ENCODE data around the gene UNC119B.
A peak's percentile ranks its signal among the peaks of the same experiment; 100 is the strongest.
"Not testable (repeated sequence)": the region's sequence is repeated elsewhere in the genome, so short reads cannot be mapped to it uniquely, and the experiment has no call there.

The UNC119B gene

DNA sequence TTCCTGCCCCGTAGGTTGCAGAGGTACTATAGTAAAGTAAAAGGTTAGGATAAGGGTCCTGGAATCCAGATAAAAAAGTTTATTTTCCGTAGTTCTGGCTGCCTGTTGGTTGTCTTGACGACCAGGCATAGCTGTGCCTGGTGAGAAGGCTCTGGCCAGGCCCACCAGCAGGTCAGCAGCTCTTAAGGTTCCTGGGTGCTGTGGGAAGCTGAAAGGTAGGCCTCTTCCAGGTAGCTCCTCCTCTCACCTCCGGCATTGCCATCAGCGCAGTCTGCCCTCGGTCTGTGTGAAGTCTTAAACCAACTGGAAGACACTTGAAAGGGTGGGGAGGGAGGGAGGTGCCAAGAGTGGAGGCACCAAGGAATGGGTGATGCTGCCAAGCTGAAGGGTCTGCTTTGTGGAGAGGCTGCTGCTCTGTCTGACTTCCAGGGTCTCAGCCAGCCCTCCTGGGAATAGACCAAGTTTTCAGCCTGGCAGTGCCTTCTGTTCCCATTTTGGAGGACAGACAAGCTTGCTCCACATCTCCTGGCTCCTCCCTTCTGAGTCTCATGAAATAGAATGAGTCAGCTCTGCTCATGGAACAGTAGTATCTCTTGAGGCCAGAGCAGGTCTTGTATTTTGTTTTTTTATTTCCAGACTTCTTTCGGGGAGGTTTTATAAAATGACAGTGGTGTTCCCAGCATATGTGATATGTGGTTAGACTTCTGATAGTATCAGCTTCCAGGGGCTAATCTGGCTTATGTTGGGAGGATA, 10.2 kb downstream of the UNC119B start:
- DNase-seq, result peak; percentile 95

DNA sequence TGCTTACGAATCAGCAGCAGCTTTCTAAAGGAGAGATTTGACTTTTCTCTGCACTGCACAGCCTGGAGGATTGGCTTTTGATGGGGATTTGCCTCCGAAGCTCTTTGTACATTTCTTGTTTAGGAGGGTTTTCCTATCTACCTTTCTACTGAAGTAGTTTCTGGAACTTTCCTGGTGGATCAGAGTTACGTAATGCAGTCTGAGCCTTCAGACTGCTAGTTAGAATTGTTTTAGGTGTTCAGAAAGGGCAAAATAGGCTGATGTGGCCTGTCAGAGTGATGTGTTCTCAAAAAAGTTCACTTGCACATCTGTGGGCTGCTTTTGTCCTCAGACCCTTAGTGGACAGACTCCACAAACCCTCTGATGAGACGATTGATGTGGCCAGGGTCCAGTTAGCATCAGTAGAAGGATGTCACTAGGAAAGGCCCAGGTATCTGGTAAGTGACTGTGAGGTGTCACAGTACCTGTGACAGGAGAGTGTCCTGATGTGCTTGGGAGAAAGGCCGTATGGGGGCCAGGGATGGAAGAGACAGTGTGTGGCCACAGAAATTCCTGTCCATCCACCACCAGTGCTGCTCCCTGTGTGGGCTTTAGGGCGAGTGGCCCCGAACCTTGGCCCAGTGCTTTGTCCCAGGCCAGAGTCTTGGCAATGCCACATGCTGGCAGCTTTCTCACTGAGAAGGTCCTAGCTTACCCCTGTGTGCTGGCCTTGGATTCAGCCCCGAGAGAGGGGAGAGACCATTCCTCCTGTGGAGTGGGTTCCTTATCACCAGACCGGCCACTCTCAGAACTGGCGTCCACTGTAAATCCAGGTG, 10.9 kb downstream of the UNC119B start:
- no peak for DNase-seq

DNA sequence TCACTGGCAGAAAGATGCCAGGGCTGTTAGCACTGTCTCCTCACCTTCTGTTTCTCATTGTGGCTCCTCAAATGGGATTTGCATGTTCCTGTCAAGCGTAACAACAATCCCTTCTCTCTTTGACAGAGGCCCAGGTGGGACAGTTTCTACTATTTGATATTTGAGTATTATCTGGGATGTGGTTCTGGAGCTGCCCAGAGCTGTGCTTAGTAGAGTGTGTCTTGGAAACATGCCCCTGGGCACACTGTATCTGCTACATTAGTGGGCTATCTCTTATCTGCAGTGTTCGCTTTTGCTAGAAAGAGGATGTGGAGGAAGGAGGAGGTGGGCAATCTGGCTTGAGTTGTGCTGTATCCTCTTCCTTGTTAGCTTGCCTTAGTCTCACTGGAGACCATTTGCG, 11.6 kb downstream of the UNC119B start:
- DNase-seq, result peak; percentile 65

DNA sequence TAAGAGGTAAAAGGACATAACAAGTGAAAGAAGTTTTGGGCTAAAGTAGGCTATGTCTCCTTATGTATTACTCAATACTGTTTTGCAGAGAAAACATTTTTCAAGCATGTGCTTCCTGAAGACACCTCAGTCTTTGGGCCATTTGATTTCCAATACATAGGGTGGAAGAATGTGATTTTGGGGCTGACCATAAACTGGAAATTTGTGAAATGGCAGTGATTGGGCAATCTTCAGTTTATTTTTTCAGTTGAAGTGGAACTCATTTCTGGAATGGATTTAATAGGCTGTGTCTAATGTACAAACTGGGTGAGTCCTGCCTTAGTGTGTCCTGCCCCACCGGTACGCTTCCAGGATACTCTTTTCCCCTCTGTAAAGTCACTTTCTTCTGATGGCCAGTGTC, 12.5 kb downstream of the UNC119B start:
- no peak for DNase-seq

DNA sequence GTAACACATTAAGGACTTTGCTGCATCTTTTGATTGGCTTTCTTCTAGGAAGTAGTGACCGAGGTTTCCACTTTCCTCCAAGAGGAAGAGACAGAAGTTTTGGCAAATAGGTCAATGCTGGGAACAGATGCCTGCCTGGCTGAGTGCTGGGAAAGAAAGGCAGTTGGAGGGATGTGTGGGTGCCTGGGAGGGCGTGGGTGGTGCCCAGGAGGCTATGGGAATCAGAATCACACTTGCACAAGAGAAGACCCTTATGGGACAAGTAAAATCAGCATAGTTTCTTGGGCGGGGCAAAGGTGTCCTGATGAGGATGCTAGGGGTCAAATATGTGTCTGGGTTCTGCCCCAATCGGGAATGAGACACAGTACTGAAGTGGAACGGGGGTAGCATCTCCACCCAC, 14.5 kb downstream of the UNC119B start:
- DNase-seq, result no peak

DNA sequence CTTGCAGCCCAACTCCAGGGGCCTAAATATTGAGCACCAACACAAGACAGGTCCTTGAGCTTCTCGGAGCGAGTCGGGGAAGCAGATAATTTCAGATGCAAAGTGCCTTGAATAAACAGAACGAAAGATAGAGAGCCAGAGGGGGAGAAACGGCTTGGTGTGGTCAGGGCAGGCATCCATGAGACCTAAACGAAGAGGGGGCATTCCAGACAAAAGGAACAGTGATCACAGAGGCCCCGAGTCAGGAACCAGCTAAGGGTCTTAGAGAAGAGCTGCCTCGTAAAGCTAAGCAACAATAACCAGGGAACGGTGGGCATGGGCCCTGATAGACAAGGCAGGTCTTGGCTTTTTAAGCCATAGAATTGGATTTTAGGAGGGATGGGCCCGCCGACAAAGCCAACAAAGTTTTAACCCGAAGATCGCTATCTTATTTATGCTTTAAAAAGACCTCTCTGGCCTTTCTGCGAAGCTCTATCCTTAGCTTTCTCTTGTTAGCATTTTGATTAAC, 14.9 kb downstream of the UNC119B start:
- no peak for DNase-seq

DNA sequence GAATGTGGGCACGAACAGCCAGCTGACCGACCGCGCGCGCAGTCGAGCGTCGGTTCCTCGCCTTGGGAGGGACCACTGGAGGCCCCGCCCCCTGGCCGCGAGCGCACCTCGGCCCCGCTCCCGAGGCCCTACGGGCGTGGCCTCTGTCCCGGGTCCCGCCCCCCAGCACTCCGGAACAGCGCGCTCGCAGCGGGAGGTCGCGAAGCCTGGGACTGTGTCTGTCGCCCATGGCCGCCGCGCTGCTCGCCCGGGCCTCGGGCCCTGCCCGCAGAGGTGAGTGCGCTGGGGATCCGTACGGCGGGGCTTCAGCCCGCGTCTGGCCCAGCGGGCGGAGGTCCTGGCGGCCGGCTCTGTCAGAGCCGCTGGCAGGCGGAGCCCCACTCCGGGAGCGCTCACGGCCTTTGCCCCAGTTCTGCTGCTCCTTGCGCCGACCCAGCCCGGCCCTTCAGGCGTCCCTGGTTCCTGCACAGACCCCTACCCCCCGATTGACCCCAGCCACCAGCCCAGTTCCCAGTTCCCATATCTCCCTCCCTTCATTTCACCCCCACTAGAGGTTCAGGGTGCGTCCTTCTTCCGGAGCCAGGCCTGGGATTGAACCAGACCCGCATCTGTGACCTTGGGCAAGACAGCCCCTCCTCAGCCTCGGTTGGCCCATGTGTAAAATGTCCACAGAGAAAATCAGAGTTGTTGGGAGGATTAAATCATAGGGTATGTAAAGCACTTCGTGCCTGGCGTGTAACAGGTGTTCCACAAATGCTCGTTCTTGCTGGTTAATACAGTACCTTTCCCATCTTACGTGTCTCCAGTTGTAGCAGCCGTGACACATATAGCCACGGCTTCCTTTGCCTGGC, 15.6 kb downstream of the UNC119B start, which contains the start of gene ACADS:
Gene ACADS (plus strand): TSS at position 168 of the 851 bp plus-strand sequence. CDS start 60 bp downstream, at position 228.
- DNase-seq, result peak; percentile 95

DNA sequence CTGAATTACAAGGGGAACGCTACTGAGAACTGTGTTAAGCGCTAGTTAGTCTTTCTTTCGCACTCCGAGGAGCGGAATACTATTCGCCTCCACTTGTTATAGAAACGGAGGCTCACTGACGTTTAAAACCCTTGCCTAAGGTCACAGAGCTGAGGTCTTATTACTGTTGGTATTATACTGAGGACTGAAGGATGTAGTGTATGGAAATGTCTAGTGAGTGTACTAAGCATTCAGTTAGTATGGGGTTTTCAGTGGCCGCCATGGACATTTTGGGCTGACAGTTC, 16.2 kb downstream of the UNC119B start:
- DNase-seq, result no peak

DNA sequence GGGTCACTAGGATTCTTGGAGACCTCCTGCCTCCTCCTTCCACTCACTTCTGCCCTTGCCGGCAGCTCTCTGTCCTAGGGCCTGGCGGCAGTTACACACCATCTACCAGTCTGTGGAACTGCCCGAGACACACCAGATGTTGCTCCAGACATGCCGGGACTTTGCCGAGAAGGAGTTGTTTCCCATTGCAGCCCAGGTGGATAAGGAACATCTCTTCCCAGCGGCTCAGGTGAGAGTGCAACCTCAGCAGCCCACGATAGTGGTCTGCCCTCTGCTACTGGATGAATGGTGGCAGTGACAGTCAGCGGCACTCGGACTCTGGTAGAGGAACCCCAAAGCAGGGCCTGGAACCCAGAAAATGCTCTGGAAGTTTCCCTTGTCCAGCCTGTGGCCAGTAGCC, 16.7 kb downstream of the UNC119B start:
- DNase-seq, result no peak

DNA sequence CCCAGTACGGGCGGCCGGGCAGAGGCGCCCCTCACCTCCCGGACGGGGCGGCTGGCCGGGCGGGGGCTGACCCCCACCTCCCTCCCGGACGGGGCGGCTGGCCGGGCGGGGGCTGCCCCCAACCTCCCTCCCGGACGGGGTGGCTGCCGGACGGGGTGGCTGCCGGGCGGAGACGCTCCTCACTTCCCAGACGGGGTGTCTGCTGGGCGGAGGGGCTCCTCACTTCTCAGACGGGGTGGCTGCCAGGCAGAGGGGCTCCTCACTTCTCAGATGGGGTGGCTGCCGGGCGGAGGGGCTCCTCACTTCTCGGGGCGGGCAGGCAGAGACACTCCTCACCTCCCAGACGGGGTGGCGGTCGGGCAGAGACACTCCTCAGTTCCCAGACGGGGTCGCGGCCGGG, 21.9 kb downstream of the UNC119B start:
- not testable (repeated sequence) for DNase-seq

DNA sequence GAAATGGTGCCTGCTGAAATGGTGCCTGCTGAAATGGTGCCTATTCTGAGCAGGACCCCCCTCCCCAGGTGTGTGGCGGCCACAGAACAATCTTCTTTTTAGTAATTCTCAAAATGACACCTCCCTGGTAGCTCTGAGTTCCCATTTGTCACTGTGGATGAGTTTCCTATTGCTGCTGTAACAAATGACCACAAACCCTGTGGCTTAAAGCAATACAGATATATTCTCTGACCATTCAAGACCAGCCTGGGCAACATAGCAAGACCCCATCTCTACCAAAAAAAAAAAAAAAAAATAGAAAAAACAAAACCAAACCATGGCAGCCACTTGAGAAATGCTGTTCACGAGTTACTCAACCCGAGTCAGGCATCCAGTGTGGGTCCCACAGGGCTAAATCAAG, 23.3 kb downstream of the UNC119B start:
- DNase-seq, result no peak

DNA sequence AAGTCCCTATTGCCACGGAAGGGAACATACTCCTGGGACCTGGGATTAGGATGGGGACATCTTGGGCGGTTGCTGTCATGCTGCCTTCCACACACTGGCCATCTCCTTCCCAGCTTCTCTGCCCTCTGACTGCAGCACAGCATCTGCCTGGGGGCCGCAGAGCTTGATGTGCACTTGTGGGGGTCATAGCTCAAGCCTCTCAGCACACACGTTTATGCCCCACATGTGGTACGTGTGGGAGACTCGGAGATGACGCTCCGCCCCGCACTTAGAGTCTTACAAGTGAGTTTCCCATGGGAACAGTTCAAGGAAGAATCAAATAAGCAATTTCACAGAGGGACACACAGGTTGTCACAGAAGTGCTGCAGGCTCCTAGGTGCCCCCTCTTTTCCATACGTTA, 24.0 kb downstream of the UNC119B start:
- no peak for DNase-seq

DNA sequence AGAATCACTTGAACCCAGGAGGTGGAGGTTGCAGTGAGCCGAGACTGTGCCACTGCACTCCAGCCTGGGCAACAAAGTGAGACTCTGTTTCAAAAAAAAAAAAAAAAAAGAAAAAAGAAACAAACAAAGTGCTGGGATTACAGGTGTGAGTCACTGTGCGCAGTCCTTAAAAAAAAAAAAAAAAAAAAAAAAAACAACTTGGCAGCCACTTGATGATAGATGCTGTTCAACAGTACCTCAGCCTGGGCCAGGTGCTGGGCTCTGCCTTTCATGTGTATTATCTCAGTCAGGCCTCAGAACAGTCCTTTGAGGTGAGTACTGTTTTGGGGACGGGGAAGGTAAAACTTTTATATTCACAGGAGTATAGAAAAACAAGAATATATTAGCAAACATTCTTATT, 24.9 kb downstream of the UNC119B start:
- DNase-seq, result no peak

DNA sequence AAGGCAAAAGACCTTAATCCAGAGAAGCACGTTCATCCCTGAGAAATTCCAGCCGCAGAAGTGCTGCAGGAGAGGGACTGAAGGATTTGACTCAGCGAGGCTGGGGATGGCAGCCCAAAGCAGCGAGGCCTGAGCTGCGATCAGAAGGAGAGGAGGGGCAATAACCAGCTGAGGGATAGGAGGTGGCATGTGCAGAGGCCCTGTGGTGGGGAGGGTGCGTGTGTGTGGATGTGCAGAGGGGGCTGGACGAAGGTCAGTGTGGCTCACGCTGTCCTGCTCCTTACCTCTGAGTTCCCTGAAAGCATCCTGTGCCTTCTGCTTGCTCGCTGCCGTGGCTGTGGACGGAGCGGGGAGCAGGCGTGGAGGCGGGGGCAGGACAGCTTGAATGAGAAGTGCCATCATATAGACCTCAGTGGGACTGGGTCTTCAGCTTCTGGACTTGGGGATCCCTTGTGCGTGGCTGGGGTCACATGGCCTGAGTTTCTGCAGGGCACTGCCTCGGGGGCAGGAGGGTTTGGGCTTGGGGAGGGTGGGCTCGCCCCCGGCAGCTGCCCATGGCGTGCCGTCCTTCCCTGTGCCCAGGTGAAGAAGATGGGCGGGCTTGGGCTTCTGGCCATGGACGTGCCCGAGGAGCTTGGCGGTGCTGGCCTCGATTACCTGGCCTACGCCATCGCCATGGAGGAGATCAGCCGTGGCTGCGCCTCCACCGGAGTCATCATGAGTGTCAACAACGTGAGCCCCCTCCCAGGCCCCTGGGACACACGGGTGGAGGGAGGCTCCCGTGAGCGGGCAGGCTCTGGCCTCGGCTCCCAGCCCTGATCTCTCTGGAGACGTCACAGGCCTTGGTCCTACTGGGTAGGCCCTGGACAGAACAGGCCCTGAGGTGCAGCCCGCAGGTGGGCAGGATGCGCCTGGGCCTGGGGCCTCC, 26.4 kb downstream of the UNC119B start:
- no peak for DNase-seq

DNA sequence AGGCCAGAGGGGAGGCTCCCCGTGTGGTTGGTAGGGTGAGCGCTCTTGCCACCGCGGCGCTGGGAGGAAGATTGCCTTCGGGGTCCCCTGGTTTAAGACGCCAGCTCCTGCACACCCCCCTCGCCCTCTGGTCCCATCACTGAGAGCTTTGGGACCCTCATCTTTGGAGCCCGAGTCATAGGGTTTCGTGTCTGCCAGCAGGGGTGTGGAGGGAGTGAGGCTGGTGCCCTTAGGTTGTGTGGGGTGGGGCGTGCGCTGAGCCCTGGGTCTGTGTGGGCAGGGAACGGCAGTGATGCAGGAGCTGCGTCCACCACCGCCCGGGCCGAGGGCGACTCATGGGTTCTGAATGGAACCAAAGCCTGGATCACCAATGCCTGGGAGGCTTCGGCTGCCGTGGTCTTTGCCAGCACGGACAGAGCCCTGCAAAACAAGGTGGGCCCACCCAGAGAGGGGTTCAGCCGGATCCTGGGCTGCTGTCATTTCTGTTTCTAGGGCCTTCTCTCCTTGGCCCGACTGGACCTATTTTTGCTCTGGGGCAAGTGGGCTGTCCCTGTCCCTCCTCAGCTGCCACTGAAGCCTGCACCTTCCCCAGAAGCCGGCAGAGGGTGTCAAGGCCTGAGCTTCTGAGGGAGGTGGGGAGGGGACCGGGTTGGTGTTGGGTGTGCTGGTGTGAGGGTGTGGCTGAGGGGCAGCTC, 27.4 kb downstream of the UNC119B start:
- no peak for DNase-seq

DNA sequence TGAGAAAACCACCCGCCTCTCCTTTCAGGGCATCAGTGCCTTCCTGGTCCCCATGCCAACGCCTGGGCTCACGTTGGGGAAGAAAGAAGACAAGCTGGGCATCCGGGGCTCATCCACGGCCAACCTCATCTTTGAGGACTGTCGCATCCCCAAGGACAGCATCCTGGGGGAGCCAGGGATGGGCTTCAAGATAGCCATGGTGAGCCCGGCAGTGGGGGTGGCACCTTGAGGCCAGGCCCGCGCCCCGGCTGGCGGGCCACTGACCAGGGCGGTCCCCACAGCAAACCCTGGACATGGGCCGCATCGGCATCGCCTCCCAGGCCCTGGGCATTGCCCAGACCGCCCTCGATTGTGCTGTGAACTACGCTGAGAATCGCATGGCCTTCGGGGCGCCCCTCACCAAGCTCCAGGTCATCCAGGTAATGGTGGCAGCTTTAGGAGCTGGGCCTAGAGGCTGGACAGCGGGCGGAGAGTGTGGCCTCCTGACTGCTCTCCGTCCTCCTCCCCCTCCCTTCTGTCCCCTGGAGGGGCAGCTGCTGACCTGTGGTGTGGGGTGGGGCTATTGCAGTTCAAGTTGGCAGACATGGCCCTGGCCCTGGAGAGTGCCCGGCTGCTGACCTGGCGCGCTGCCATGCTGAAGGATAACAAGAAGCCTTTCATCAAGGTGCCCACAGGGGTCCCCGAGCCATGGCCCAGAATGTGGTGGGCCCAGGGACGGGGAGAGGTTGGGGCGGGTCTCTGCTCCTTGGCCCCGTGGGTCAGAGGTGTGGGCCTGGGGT, 28.2 kb downstream of the UNC119B start:
- no peak for DNase-seq

DNA sequence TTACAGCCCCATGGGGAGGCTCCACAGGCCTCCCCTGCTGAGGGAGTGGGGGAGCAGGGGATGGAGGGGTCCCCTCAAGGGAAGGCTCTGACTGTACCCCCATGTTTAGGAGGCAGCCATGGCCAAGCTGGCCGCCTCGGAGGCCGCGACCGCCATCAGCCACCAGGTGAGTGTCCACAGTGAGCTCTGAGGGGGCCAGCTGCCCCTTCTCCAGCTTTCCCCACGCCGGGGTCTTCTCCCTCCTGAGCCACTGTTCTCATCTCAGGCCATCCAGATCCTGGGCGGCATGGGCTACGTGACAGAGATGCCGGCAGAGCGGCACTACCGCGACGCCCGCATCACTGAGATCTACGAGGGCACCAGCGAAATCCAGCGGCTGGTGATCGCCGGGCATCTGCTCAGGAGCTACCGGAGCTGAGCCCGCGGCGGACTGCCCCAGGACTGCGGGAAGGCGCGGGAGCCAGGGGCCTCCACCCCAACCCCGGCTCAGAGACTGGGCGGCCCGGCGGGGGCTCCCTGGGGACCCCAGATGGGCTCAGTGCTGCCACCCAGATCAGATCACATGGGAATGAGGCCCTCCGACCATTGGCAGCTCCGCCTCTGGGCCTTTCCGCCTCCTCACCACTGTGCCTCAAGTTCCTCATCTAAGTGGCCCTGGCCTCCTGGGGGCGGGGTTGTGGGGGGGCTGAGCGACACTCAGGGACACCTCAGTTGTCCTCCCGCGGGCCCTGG, 28.9 kb downstream of the UNC119B start:
- no peak for DNase-seq

DNA sequence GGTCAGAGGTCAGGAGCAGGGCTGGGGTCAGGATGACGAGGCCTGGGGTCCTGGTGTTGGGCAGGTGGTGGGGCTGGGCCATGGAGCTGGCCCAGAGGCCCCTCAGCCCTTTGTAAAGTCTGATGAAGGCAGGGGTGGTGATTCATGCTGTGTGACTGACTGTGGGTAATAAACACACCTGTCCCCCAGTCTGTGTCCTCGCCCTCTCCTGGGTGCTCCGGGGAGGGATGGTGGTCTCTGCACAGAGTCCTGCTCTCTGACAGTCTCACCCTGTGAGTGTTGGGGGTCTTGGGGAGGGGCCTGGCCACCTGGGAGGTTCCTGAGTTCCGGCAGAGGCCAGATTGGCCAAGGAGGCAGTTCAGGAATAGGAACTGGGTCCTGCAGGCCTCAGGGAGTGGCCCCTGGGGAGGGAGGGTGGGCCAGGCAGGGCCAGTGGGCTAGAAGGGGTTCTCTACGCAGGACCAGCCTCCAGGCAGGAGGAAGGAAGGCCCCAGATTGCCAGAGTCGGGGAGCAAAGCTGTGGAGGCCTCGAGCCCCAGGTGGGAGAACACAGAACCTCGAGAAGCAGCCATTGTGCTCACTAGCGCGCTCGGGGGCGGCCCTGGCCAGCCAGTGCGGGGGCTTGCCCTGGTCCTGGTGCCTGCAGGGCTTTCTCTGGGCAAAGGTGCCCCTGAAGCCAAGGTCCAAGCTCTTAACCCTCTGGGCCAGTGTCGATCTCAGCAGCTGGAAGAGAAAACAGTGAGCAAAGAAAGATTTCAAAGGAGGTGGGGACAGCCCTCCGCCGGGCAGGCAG, 29.8 kb downstream of the UNC119B start:
- no peak for DNase-seq

DNA sequence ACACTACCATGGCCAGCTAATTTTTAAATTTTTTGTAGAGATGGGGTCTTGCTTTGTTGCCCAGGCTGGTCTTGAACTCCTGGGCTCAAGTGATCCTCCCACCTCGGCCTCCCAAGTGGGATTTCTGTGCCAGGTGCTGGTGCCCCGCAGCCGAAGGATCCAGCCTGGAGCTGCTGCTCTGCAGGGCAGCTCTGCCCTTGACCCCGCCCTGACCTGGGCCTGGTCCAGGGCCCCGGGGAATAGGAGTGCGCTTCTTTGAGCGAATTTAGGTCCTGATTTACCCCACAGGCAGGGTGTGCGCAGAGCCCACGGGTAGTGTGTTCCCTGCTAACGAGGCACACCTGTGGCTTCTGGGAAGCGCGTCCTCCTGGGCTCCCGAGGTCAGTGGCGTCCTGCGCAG, 30.6 kb downstream of the UNC119B start:
- DNase-seq, result no peak
